HepG2 (cell line): ENCODE measurements around the gene INA. TPM values are rescaled to one million over a fixed set of nuclear protein-coding genes. Genes with fewer than 3 reads are reported as not detected.

ENCODE experiments used
- BCL6 ChIP-seq: IDR thresholded peaks from 2 replicates; pipeline ENCODE4 v1.6.1; 2016; ENCODE audit warnings: missing genetic modification reagents, missing compliant biosample characterization
- GTF3A ChIP-seq: sonication (generic); formaldehyde crosslinking; conservative IDR thresholded peaks from 2 replicates; pipeline ENCODE4 v1.4.0; 2020; ENCODE audit warnings: mild to moderate bottlenecking, missing genetic modification reagents
- NR2F6 ChIP-seq, 2 experiments: IDR thresholded peaks; 2 replicates each; pipeline ENCODE4 v1.6.1; 2016; ENCODE audit warnings: antibody characterized with exemption in 1 of 2, mild to moderate bottlenecking in 1 of 2
- PCBP2 ChIP-seq: fragments of 200-400 bp; formaldehyde crosslinking; optimal IDR thresholded peaks from 2 replicates; pipeline ENCODE3; 2018; ENCODE audit warnings: low read length, low read depth; ENCODE audit not compliant: poor library complexity, severe bottlenecking
- POLR2AphosphoS5 ChIP-seq: IDR thresholded peaks from 2 replicates; pipeline ENCODE4 v1.6.1; 2012; ENCODE audit warnings: low read depth, low read length
- ZBTB33 ChIP-seq: sonication (generic); formaldehyde crosslinking; IDR thresholded peaks from 2 replicates; pipeline ENCODE4 v1.4.0; 2020; ENCODE audit warnings: missing genetic modification reagents
- ZFP36 ChIP-seq: fragments of 150-350 bp; IDR thresholded peaks from 2 replicates; pipeline ENCODE4 v1.6.1; 2018; ENCODE audit warnings: borderline replicate concordance, low read length, low read depth; ENCODE audit not compliant: partially characterized antibody
- ZFY ChIP-seq: sonication (generic); formaldehyde crosslinking; IDR thresholded peaks from 2 replicates; pipeline ENCODE4 v1.4.0; 2020; ENCODE audit warnings: missing genetic modification reagents
- ZNF329 ChIP-seq: sonication (generic); formaldehyde crosslinking; IDR thresholded peaks from 2 replicates; pipeline ENCODE4 v1.9.0; 2021; ENCODE audit warnings: low read depth, mild to moderate bottlenecking, missing genetic modification reagents
- ZNF513 ChIP-seq: sonication (generic); formaldehyde crosslinking; conservative IDR thresholded peaks from 2 replicates; pipeline ENCODE4 v1.5.0; 2020; ENCODE audit warnings: missing genetic modification reagents
- ZSCAN22 ChIP-seq: sonication (generic); formaldehyde crosslinking; IDR thresholded peaks from 2 replicates; pipeline ENCODE4 v1.4.0; 2020; ENCODE audit warnings: mild to moderate bottlenecking, missing genetic modification reagents
- polyA plus RNA-seq, 8 experiments: library from polyadenylated mRNA; depleted of rRNA in 3 of 8; stranded (reverse) in 7 of 8; unstranded in 1 of 8; fragments of >200 nt; fragmentation: Illumina TruSeq in 4 of 8; extraction: Trizol in 4 of 8; gene quantifications; 2 replicates each; pipeline versions ENCODE4 v1.2.1 to v1.2.3, GENCODE V29; 2011 to 2016; ENCODE audit warnings: low read depth in 4 of 8, missing spikeins in 1 of 8, mixed read lengths in 1 of 8; ENCODE audit not compliant: insufficient read depth in 1 of 8
- total RNA-seq, 5 experiments: library from RNA; depleted of rRNA; stranded (reverse); fragments of >200 nt; fragmentation: Illumina TruSeq; extraction: Trizol; gene quantifications; 2 replicates each; pipeline ENCODE4 v1.2.3, GENCODE V29; 2016; ENCODE audit warnings: low read depth in 1 of 5
- TF ChIP-seq, protein P1 (sequence below): sonication (generic); formaldehyde crosslinking; IDR thresholded peaks from 2 replicates; pipeline ENCODE4 v1.8.0; 2022; ENCODE audit warnings: mild to moderate bottlenecking, missing genetic modification reagents, moderate library complexity

The INA gene
- total and polyA plus RNA-seq, 2 of the 13 experiments (the other 11 are each of a cell fraction or from before 2014, with no cell fraction given) = 0.04 to 0.13 TPM

DNA sequence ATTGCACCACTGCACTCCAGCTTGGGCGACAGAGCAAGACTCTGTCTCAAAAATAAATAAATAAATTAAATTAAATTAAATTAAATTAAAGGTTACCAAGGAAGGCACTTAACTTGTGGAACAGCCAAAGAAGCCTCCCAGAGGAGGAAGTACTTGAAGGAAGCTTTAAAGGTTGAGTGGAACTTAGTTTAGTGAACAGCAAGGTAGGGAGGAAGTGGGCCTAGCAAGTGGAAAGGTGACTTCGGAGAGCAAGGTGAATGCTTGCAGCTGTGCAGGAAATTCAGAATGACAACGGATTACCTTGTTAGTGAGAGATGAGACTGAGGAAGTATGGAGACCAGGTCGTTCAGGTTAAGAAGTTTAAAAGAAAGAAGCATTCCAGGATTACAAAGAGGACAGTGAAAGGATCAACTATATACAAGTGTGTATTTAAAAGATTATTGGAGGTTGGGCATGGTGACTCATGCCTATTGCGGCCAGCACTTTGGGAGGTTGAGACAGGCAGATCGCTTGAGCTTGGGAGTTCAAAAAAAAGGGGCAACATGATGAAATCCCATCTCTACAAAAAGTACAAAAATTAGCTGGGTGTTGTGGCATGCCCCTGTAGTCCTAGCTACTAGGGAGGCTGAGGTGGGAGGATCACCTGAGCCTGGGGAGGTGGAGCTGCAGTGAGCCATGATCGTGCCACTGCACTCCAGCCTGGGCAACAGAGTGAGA is 44.0 kb upstream of the INA start (continued):
- TF ChIP-seq, protein P1, sequence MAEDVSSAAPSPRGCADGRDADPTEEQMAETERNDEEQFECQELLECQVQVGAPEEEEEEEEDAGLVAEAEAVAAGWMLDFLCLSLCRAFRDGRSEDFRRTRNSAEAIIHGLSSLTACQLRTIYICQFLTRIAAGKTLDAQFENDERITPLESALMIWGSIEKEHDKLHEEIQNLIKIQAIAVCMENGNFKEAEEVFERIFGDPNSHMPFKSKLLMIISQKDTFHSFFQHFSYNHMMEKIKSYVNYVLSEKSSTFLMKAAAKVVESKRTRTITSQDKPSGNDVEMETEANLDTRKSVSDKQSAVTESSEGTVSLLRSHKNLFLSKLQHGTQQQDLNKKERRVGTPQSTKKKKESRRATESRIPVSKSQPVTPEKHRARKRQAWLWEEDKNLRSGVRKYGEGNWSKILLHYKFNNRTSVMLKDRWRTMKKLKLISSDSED (CRISPR knock-in tag) = no peak
- TF ChIP-seq ZFY (CRISPR knock-in tag) = no peak
- no peak for TF ChIP-seq ZFP36
- TF ChIP-seq PCBP2 = no peak
- no peak for TF ChIP-seq ZBTB33 (CRISPR knock-in tag)
- no peak for TF ChIP-seq POLR2AphosphoS5
- 0 out of 2 replicates have a peak, but pooled peaks have one; percentile 11 for TF ChIP-seq NR2F6 (IDR thresholded peaks at IDR 0.05)
- TF ChIP-seq NR2F6 (CRISPR knock-in tag; IDR thresholded peaks at IDR 0.05) = 0 out of 2 replicates have a peak, but pooled peaks have one; percentile 9
- TF ChIP-seq GTF3A (CRISPR knock-in tag) = no peak
- TF ChIP-seq BCL6 (CRISPR knock-in tag) = 0 out of 2 replicates have a peak, but pooled peaks have one; percentile 35
- no peak for TF ChIP-seq ZNF513 (CRISPR knock-in tag)
- TF ChIP-seq ZSCAN22 (CRISPR knock-in tag) = no peak
- no peak for TF ChIP-seq ZNF329 (CRISPR knock-in tag)
- TF ChIP-seq, all 625 proteins: peak for 44
